HepG2 (cell line): ENCODE measurements around the gene PIRT. TPM values are rescaled to one million over a fixed set of nuclear protein-coding genes. Genes with fewer than 3 reads are reported as not detected.

Experiments
- ATAC-seq: fragments of 200-7000 bp; cut with Tn5 transposase; 3 replicates; pipeline ENCODE4 v1.9.1; 2020; ENCODE audit warnings: mild to moderate bottlenecking, moderate library complexity
- BruUV-seq: library from RNA; stranded (reverse); fragments of 400-500 nt; replicated peaks from 2 replicates; lab custom pipeline; 2021; lab: Mats Ljungman, UMichigan
- CTCF ChIA-PET: fragments of 300-600 bp; formaldehyde crosslinking; extraction: SDS; loops from one replicate; lab custom pipeline; 2021; ENCODE audit warnings: low total read pairs, inconsistent platforms, low intra/inter-chr PET ratio; lab: Yijun Ruan, JAX
- POLR2A ChIA-PET: fragments of 350-600 bp; sonication (Branson Sonifier 250); formaldehyde crosslinking; loops from one replicate; lab custom pipeline; 2020; ENCODE audit warnings: antibody characterized with exemption, inconsistent platforms; lab: Yijun Ruan, JAX
- DNase-seq: peaks from one replicate; pipeline ENCODE4 v3.0.0-alpha.2; 2015; ENCODE audit warnings: low spot score
- FAIRE-seq: peaks from 3 replicates; lab custom pipeline; 2011; peaks lifted over from hg19 to GRCh38; lab: Jason Lieb, UNC
- H2AFZ ChIP-seq: one replicate; pipeline ENCODE4 v1.6.1; 2011; ENCODE audit warnings: low read length, inconsistent platforms
- H3K27ac ChIP-seq: fragments of 300-600 bp; 3 replicates; pipeline ENCODE4 v1.8.0; 2011; ENCODE audit warnings: mixed run types, mild to moderate bottlenecking, mixed read lengths, low read length, inconsistent platforms; ENCODE audit not compliant: insufficient read depth; ENCODE audit errors: extremely low read length
- H3K27me3 ChIP-seq, 2 experiments: fragments of 200-600 bp in 1 of 2; 2 replicates in 1 of 2; 3 replicates in 1 of 2; pipeline versions ENCODE4 v1.6.0 to v1.8.0; 2011; ENCODE audit warnings: low read length in 2 of 2, mild to moderate bottlenecking in 2 of 2, moderate library complexity in 2 of 2, inconsistent platforms in 1 of 2; ENCODE audit not compliant: insufficient read depth in 2 of 2, control insufficient read depth in 1 of 2
- H3K36me3 ChIP-seq, 2 experiments: fragments of 200-600 bp in 1 of 2; replicated peaks in 1 of 2; 2 replicates in 1 of 2; 3 replicates in 1 of 2; pipeline versions ENCODE4 v1.5.1 to v1.8.0; 2011; ENCODE audit warnings: low read length in 2 of 2, inconsistent platforms in 1 of 2; ENCODE audit not compliant: insufficient read depth in 2 of 2, control insufficient read depth in 1 of 2
- H3K4me1 ChIP-seq: 2 replicates; pipeline ENCODE4 v1.5.1; 2012; ENCODE audit warnings: low read length, inconsistent platforms; ENCODE audit not compliant: insufficient read depth
- H3K4me2 ChIP-seq: 2 replicates; pipeline ENCODE4 v1.6.0; 2011; ENCODE audit warnings: low read depth, low read length, inconsistent platforms
- H3K4me3 ChIP-seq, 3 experiments: fragments of 200-600 bp in 1 of 3; sonication (generic), shearing (Covaris generic) in 1 of 3; replicated peaks in 1 of 3; 2 replicates each; pipeline ENCODE4 v1.5.1; 2011 to 2016; ENCODE audit warnings: low read length in 3 of 3, inconsistent platforms in 2 of 3, low read depth in 2 of 3, mild to moderate bottlenecking in 2 of 3, control low read depth in 1 of 3, mixed read lengths in 1 of 3; ENCODE audit not compliant: insufficient read depth in 1 of 3
- H3K79me2 ChIP-seq: one replicate; pipeline ENCODE4 v1.6.1; 2011; ENCODE audit warnings: low read length, inconsistent platforms; ENCODE audit not compliant: insufficient read depth
- H3K9ac ChIP-seq: 2 replicates; pipeline ENCODE4 v1.6.0; 2011; ENCODE audit warnings: mild to moderate bottlenecking, low read depth, low read length, inconsistent platforms; ENCODE audit not compliant: insufficient read depth
- H3K9me3 ChIP-seq: 2 replicates; pipeline ENCODE4 v1.5.1; 2012; ENCODE audit warnings: mild to moderate bottlenecking, low read length
- H4K20me1 ChIP-seq: 2 replicates; pipeline ENCODE4 v1.6.0; 2011; ENCODE audit warnings: inconsistent platforms, mild to moderate bottlenecking, low read length, moderate library complexity; ENCODE audit not compliant: insufficient read depth
- CBFB ChIP-seq: sonication (generic); formaldehyde crosslinking; IDR thresholded peaks from 2 replicates; pipeline ENCODE4 v1.4.0; 2020; ENCODE audit warnings: missing genetic modification reagents
- ESRRA ChIP-seq: sonication (generic); formaldehyde crosslinking; IDR thresholded peaks from 2 replicates; pipeline ENCODE4 v1.5.1; 2020; ENCODE audit warnings: mild to moderate bottlenecking, low read depth, missing genetic modification reagents
- NRL ChIP-seq: sonication (generic); formaldehyde crosslinking; IDR thresholded peaks from 2 replicates; pipeline ENCODE4 v1.5.0; 2020; ENCODE audit warnings: missing genetic modification reagents, mild to moderate bottlenecking, moderate library complexity, borderline replicate concordance
- PRPF4 ChIP-seq: fragments of 200-400 bp; formaldehyde crosslinking; IDR thresholded peaks from 2 replicates; pipeline ENCODE4 v1.6.1; 2016; ENCODE audit warnings: low read length, low read depth; ENCODE audit not compliant: poor library complexity, severe bottlenecking
- RNF2 ChIP-seq: fragments of 450-650 bp; conservative IDR thresholded peaks from 2 replicates; pipeline ENCODE4 v1.6.1; 2016; ENCODE audit warnings: low read depth
- ZBTB40 ChIP-seq, 2 experiments: fragments of 450-650 bp in 1 of 2; sonication (generic) in 1 of 2; formaldehyde crosslinking in 1 of 2; IDR thresholded peaks; 2 replicates each; pipeline versions ENCODE4 v1.6.1 to v1.8.0; 2016 to 2022; ENCODE audit warnings: antibody characterized with exemption in 1 of 2, mild to moderate bottlenecking in 1 of 2, missing genetic modification reagents in 1 of 2
- ZFP82 ChIP-seq: sonication (generic); formaldehyde crosslinking; IDR thresholded peaks from 2 replicates; pipeline ENCODE4 v1.5.1; 2020; ENCODE audit warnings: mild to moderate bottlenecking, missing genetic modification reagents, borderline replicate concordance
- ZNF264 ChIP-seq: sonication (generic); formaldehyde crosslinking; IDR thresholded peaks from 2 replicates; pipeline ENCODE4 v1.4.0; 2020; ENCODE audit warnings: missing genetic modification reagents
- ZNF549 ChIP-seq: sonication (generic); formaldehyde crosslinking; IDR thresholded peaks from 2 replicates; pipeline ENCODE4 v1.5.0; 2020; ENCODE audit warnings: missing genetic modification reagents
- ZNF788 ChIP-seq: sonication (generic); formaldehyde crosslinking; IDR thresholded peaks from 2 replicates; pipeline ENCODE4 v1.5.0; 2020; ENCODE audit warnings: mild to moderate bottlenecking, missing genetic modification reagents, borderline replicate concordance
- ZSCAN29 ChIP-seq: sonication (generic); formaldehyde crosslinking; conservative IDR thresholded peaks from 2 replicates; pipeline ENCODE4 v1.4.0; 2020; ENCODE audit warnings: mild to moderate bottlenecking, missing genetic modification reagents
- WGBS: methylation state at CpG from one replicate; pipeline ENCODE4 v1.1.6; 2017; ENCODE audit warnings: low lambda C conversion rate; 5-methylcytosine and 5-hydroxymethylcytosine counted together
- in situ Hi-C: cut with HindIII; loops from 2 replicates; pipeline ENCODE4 v1.10.0; 2017; ENCODE audit warnings: low pct_unique_long_range_greater_than_20kb; ENCODE audit not compliant: extremely low pct_ligation_motif_present
- intact Hi-C: fragments of 100-400 bp; cut with micrococcal nuclease; formaldehyde crosslinking; loops from one replicate; pipeline ENCODE4 v1.10.0; 2022; ENCODE audit not compliant: unreplicated experiment
- polyA plus RNA-seq, 8 experiments: library from polyadenylated mRNA; depleted of rRNA in 3 of 8; stranded (reverse) in 7 of 8; unstranded in 1 of 8; fragments of >200 nt; fragmentation: Illumina TruSeq in 4 of 8; extraction: Trizol in 4 of 8; gene quantifications; 2 replicates each; pipeline versions ENCODE4 v1.2.1 to v1.2.3, GENCODE V29; 2011 to 2016; ENCODE audit warnings: low read depth in 4 of 8, missing spikeins in 1 of 8, mixed read lengths in 1 of 8; ENCODE audit not compliant: insufficient read depth in 1 of 8
- total RNA-seq, 5 experiments: library from RNA; depleted of rRNA; stranded (reverse); fragments of >200 nt; fragmentation: Illumina TruSeq; extraction: Trizol; gene quantifications; 2 replicates each; pipeline ENCODE4 v1.2.3, GENCODE V29; 2016; ENCODE audit warnings: low read depth in 1 of 5
- TF ChIP-seq, protein P1 (sequence below): conservative IDR thresholded peaks from 2 replicates; pipeline ENCODE4 v1.6.1; 2018; ENCODE audit warnings: missing genetic modification reagents
- TF ChIP-seq, protein P2 (sequence below): IDR thresholded peaks from 2 replicates; pipeline ENCODE4 v1.6.1; 2018; ENCODE audit warnings: missing genetic modification reagents, mild to moderate bottlenecking, missing compliant biosample characterization
- TF ChIP-seq, protein P3 (sequence below): sonication (generic); formaldehyde crosslinking; IDR thresholded peaks from 2 replicates; pipeline ENCODE4 v1.4.0; 2020; ENCODE audit warnings: mild to moderate bottlenecking, missing genetic modification reagents

PIRT gene
- total and polyA plus RNA-seq, 2 of the 13 experiments (the other 11 are each of a cell fraction or from before 2014, with no cell fraction given), result not detected

DNA sequence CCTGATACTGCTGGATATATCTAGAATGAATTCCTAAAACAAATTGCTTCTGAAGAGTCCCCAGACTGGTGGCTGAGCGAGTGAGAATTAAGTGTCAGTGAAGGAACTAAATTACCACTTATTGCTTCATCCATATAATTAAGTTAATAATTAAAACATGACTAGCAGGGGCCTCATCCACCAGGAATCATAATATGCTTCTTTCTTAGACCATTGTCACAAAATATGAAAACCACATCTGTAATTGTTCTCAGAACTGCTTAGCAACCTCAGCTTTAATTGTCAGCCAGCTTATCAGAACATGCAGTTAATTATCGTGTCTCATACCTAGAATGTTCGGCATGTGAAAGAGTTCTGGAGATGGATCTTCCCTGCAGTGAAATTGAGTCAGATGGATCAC, 21.2 kb upstream of the PIRT start:
- Histone ChIP-seq H3K4me1 (no peaks in the 10 kb centered on the region), H3K9me3 (no peaks in the 10 kb centered on the region), H4K20me1 (no peaks in the 10 kb centered on the region), H3K27me3 (peaks cover 0 to 3% of the 10 kb centered on the region in 2 experiments; a peak in 1 of 5 replicates), H3K27ac (no peak overlapping the region), H3K79me2 (no peaks in the 10 kb centered on the region), H3K4me3 (no peak overlapping the region), H3K36me3 (no peaks in the 10 kb centered on the region), H3K4me2 (no peak overlapping the region), H2AFZ (no peak overlapping the region), H3K9ac (no peak overlapping the region)
- FAIRE-seq, result no peak
- in situ Hi-C loops, result no loop called here
- no TSS peak for BruUV-seq
- CTCF ChIA-PET, result no interaction called here
- intact Hi-C loops, result no loop called here
- no peak for ATAC-seq
- no peak for DNase-seq
- 4% methylated on average over 3 of the region's 3 CpGs for WGBS
- POLR2A ChIA-PET, result no interaction called here
- TF ChIP-seq ZFP82 (CRISPR knock-in tag), result no peak
- TF ChIP-seq, protein P1, sequence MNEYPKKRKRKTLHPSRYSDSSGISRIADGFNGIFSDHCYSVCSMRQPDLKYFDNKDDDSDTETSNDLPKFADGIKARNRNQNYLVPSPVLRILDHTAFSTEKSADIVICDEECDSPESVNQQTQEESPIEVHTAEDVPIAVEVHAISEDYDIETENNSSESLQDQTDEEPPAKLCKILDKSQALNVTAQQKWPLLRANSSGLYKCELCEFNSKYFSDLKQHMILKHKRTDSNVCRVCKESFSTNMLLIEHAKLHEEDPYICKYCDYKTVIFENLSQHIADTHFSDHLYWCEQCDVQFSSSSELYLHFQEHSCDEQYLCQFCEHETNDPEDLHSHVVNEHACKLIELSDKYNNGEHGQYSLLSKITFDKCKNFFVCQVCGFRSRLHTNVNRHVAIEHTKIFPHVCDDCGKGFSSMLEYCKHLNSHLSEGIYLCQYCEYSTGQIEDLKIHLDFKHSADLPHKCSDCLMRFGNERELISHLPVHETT (CRISPR knock-in tag), result no peak
- TF ChIP-seq, protein P2, sequence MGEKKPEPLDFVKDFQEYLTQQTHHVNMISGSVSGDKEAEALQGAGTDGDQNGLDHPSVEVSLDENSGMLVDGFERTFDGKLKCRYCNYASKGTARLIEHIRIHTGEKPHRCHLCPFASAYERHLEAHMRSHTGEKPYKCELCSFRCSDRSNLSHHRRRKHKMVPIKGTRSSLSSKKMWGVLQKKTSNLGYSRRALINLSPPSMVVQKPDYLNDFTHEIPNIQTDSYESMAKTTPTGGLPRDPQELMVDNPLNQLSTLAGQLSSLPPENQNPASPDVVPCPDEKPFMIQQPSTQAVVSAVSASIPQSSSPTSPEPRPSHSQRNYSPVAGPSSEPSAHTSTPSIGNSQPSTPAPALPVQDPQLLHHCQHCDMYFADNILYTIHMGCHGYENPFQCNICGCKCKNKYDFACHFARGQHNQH (CRISPR knock-in tag), result no peak
- TF ChIP-seq ZNF788 (CRISPR knock-in tag), result no peak
- TF ChIP-seq ZSCAN29 (CRISPR knock-in tag), result no peak
- TF ChIP-seq ZBTB40 (IDR thresholded peaks at IDR 0.05), result no peak
- TF ChIP-seq ZBTB40 (CRISPR knock-in tag; IDR thresholded peaks at IDR 0.05), result no peak
- TF ChIP-seq, protein P3, sequence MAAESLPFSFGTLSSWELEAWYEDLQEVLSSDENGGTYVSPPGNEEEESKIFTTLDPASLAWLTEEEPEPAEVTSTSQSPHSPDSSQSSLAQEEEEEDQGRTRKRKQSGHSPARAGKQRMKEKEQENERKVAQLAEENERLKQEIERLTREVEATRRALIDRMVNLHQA (CRISPR knock-in tag), result no peak
- no peak for TF ChIP-seq ESRRA (CRISPR knock-in tag)
- TF ChIP-seq ZNF264 (CRISPR knock-in tag), result no peak
- no peak for TF ChIP-seq RNF2
- TF ChIP-seq CBFB (CRISPR knock-in tag), result no peak
- no peak for TF ChIP-seq PRPF4
- no peak for TF ChIP-seq NRL (CRISPR knock-in tag)
- TF ChIP-seq ZNF549, result no peak
